ENCODE data around the gene SAP30L. TPM values are rescaled to one million over a fixed set of nuclear protein-coding genes. Genes with fewer than 3 reads are reported as not detected.

SAP30L gene
- total RNA-seq, 1 experiment from 2014 or later: 32.5 TPM

GRCh38 chr5:154446195-154447088, 645 bp downstream of the SAP30L start:
- no peak for TF ChIP-seq CTCF (IDR thresholded peaks at IDR 0.05; ENCODE audit: insufficient read depth in 1 of 2, low read depth in 1 of 2, low read length in 1 of 2, severe bottlenecking in 1 of 2, unreplicated experiment in 1 of 2)
- H3K36me3 Mint-ChIP-seq (ENCODE audit: insufficient read depth, unreplicated experiment): peaks cover 13% of the 10 kb centered on the region
- no peaks in the 10 kb centered on the region for H3K9me3 Mint-ChIP-seq (ENCODE audit: unreplicated experiment)
- Histone ChIP-seq H3K9me3 (no peaks in the 10 kb centered on the region), H3K4me1 (no peaks in the 10 kb centered on the region), H3K27me3 (replicated peaks; ENCODE audit: control insufficient read depth, insufficient read depth, low read length) (no peaks in the 10 kb centered on the region), H3K4me3 (ENCODE audit: low read depth, low read length) (peak overlapping the region; percentile 53), H3K36me3 (ENCODE audit: control insufficient read depth, insufficient read depth, low read length) (peaks cover 2% of the 10 kb centered on the region)
- no peaks in the 10 kb centered on the region for H3K27me3 Mint-ChIP-seq (ENCODE audit: insufficient read depth, unreplicated experiment)
- H3K4me1 Mint-ChIP-seq (ENCODE audit: low read depth, unreplicated experiment): peaks cover 16% of the 10 kb centered on the region
- BruUV-seq (replicated peaks): no TSS peak
- CTCF ChIA-PET: no interaction called here
- POLR2A ChIA-PET: no interaction called here
- intact Hi-C loops (cut with micrococcal nuclease; ENCODE audit: unreplicated experiment): loop anchor here (5.0 kb wide), 1 partner anchor 159 kb away; no protein-coding TSS in a partner anchor
- peak overlapping the region; percentile 98 for H3K4me3 Mint-ChIP-seq (ENCODE audit: unreplicated experiment)
- peak; percentile 58 to 69 for DNase-seq
- H3K27ac Mint-ChIP-seq (ENCODE audit: unreplicated experiment): peak overlapping the region; percentile 77

- TSS peak; percentile 45 for BruUV-seq (replicated peaks)
- H3K27ac Mint-ChIP-seq (ENCODE audit: unreplicated experiment): peak overlapping the region; percentile 45
- peaks cover 14% of the 10 kb centered on the region for H3K36me3 Mint-ChIP-seq (ENCODE audit: insufficient read depth, unreplicated experiment)
Measured at GRCh38 chr5:154447089-154447725, 1.4 kb downstream of the SAP30L start.

More at GRCh38 chr5:154447089-154447725, 1.4 kb downstream of the SAP30L start:
- POLR2A ChIA-PET: no interaction called here
- DNase-seq: no peak
- H3K9me3 Mint-ChIP-seq (ENCODE audit: unreplicated experiment): no peaks in the 10 kb centered on the region
- peak overlapping the region; percentile 85 for H3K4me3 Mint-ChIP-seq (ENCODE audit: unreplicated experiment)
- no peak for TF ChIP-seq CTCF (IDR thresholded peaks at IDR 0.05; ENCODE audit: insufficient read depth in 1 of 2, low read depth in 1 of 2, low read length in 1 of 2, severe bottlenecking in 1 of 2, unreplicated experiment in 1 of 2)
- H3K27me3 Mint-ChIP-seq (ENCODE audit: insufficient read depth, unreplicated experiment): no peaks in the 10 kb centered on the region
- H3K9me3 ChIP-seq: no peaks in the 10 kb centered on the region
- H3K27me3 ChIP-seq (replicated peaks; ENCODE audit: control insufficient read depth, insufficient read depth, low read length): no peaks in the 10 kb centered on the region
- intact Hi-C loops (cut with micrococcal nuclease; ENCODE audit: unreplicated experiment): loop anchor here (5.0 kb wide), 1 partner anchor 160 kb away; no protein-coding TSS in a partner anchor
- H3K36me3 ChIP-seq (ENCODE audit: control insufficient read depth, insufficient read depth, low read length): peaks cover 2% of the 10 kb centered on the region
- no peaks in the 10 kb centered on the region for H3K4me1 ChIP-seq
- peaks cover 16% of the 10 kb centered on the region for H3K4me1 Mint-ChIP-seq (ENCODE audit: low read depth, unreplicated experiment)
- peak overlapping the region; percentile 53 for H3K4me3 ChIP-seq (ENCODE audit: low read depth, low read length)
- CTCF ChIA-PET: no interaction called here

All from Caco-2 (cell line).